IMR-90 (cell line): ENCODE results near the gene TSR2.

ENCODE experiments used
- CEBPB ChIP-seq: IDR thresholded peaks from 2 replicates; pipeline ENCODE4 v1.6.1; 2012; ENCODE audit warnings: low read depth, low read length, improper control_type of control experiment
- CTCF ChIP-seq: conservative IDR thresholded peaks from 2 replicates; pipeline ENCODE4 v1.5.1; 2012; ENCODE audit warnings: mild to moderate bottlenecking, low read depth, low read length, improper control_type of control experiment
- POLR2A ChIP-seq: IDR thresholded peaks from 2 replicates; pipeline ENCODE4 v1.6.1; 2012; ENCODE audit warnings: mild to moderate bottlenecking, low read depth, low read length

- TF ChIP-seq CTCF (no peak), POLR2A (no peak), CEBPB (no peak)
Measured at GRCh38 chrX:54416965-54417364, 23.2 kb upstream of the TSR2 start.
